Activated T-helper 2 cell treated with anti-CD3 and anti-CD28 coated beads, Interferon-gamma antibody, Interleukin-2, Interleukin-4, amounts not matched to agents 10 μg/mL and 5 μg/mL and 100 μg/mL, durations not matched to agents 14 hours and 24 hours and 36 hours (primary cell): ENCODE data around the gene SMAD1. TPM values are rescaled to one million over a fixed set of nuclear protein-coding genes. Genes with fewer than 3 reads are reported as not detected.

ENCODE experiments used
- DNase-seq: peaks from one replicate; pipeline ENCODE4 v3.0.0; 2021; ENCODE audit warnings: low spot score
- H3K27ac Mint-ChIP-seq: one replicate; pipeline ENCODE4 v1.8.0; 2021; ENCODE audit warnings: mixed read lengths
- H3K27me3 Mint-ChIP-seq: one replicate; pipeline ENCODE4 v1.8.0; 2021; ENCODE audit warnings: low read depth, mixed read lengths
- H3K36me3 Mint-ChIP-seq: one replicate; pipeline ENCODE4 v1.8.0; 2021; ENCODE audit warnings: low read depth, mixed read lengths
- H3K4me1 Mint-ChIP-seq: one replicate; pipeline ENCODE4 v1.8.0; 2021; ENCODE audit warnings: low read depth, mixed read lengths
- H3K4me3 Mint-ChIP-seq: one replicate; pipeline ENCODE4 v1.8.0; 2021; ENCODE audit warnings: low read depth, mild to moderate bottlenecking, moderate library complexity, mixed read lengths
- H3K9me3 Mint-ChIP-seq: one replicate; pipeline ENCODE4 v1.8.0; 2021; ENCODE audit warnings: mixed read lengths
- intact Hi-C: fragments of 100-400 bp; cut with micrococcal nuclease; formaldehyde crosslinking; loops from one replicate; pipeline ENCODE4 v1.15.1; 2023
- total RNA-seq: library from RNA; stranded (reverse); gene quantifications from 2 replicates; pipeline ENCODE4 v1.2.3, GENCODE V29; 2022

SMAD1 gene
- total RNA-seq, 1 donor from 2014 or later = 5.8 TPM

GRCh38 chr4:145535202-145535601 is 53.5 kb downstream of the SMAD1 start:
- intact Hi-C loops = no loop called here
- Mint-ChIP-seq H3K27ac (no peak overlapping the region), H3K36me3 (no peaks in the 10 kb centered on the region), H3K4me3 (no peak overlapping the region), H3K27me3 (peaks cover 29% of the 10 kb centered on the region), H3K4me1 (peaks cover 4% of the 10 kb centered on the region), H3K9me3 (no peaks in the 10 kb centered on the region)
- no peak for DNase-seq

GRCh38 chr4:145536044-145536443 is 54.4 kb downstream of the SMAD1 start:
- no peaks in the 10 kb centered on the region for H3K9me3 Mint-ChIP-seq
- intact Hi-C loops = no loop called here
- H3K36me3 Mint-ChIP-seq = no peaks in the 10 kb centered on the region
- DNase-seq = no peak
- H3K4me1 Mint-ChIP-seq = no peaks in the 10 kb centered on the region
- H3K27ac Mint-ChIP-seq = no peak overlapping the region
- H3K4me3 Mint-ChIP-seq = no peak overlapping the region
- peaks cover 29% of the 10 kb centered on the region for H3K27me3 Mint-ChIP-seq

- peaks cover 29% of the 10 kb centered on the region for H3K27me3 Mint-ChIP-seq
- no peak overlapping the region for H3K27ac Mint-ChIP-seq
- H3K36me3 Mint-ChIP-seq = no peaks in the 10 kb centered on the region
- H3K9me3 Mint-ChIP-seq = no peaks in the 10 kb centered on the region
- H3K4me3 Mint-ChIP-seq = no peak overlapping the region
- no peaks in the 10 kb centered on the region for H3K4me1 Mint-ChIP-seq
- no peak for DNase-seq
- intact Hi-C loops = no loop called here
Observed at GRCh38 chr4:145538596-145538995, 56.9 kb downstream of the SMAD1 start.

- intact Hi-C loops = no loop called here
- Mint-ChIP-seq H3K27me3 (peaks cover 29% of the 10 kb centered on the region), H3K4me3 (no peak overlapping the region), H3K36me3 (no peaks in the 10 kb centered on the region), H3K9me3 (no peaks in the 10 kb centered on the region), H3K4me1 (no peaks in the 10 kb centered on the region), H3K27ac (no peak overlapping the region)
- DNase-seq = no peak
Observed at GRCh38 chr4:145539671-145540070, 58.0 kb downstream of the SMAD1 start.

- intact Hi-C loops = no loop called here
- H3K36me3 Mint-ChIP-seq = no peaks in the 10 kb centered on the region
- no peak overlapping the region for H3K4me3 Mint-ChIP-seq
- no peak overlapping the region for H3K27ac Mint-ChIP-seq
- no peaks in the 10 kb centered on the region for H3K4me1 Mint-ChIP-seq
- no peaks in the 10 kb centered on the region for H3K9me3 Mint-ChIP-seq
- H3K27me3 Mint-ChIP-seq = peaks cover 28% of the 10 kb centered on the region
- no peak for DNase-seq
Observed at GRCh38 chr4:145540235-145540634, 58.6 kb downstream of the SMAD1 start.

GRCh38 chr4:145541346-145541745 is 59.7 kb downstream of the SMAD1 start:
- H3K27ac Mint-ChIP-seq = no peak overlapping the region
- H3K36me3 Mint-ChIP-seq = no peaks in the 10 kb centered on the region
- no peaks in the 10 kb centered on the region for H3K9me3 Mint-ChIP-seq
- no peak for DNase-seq
- intact Hi-C loops = no loop called here
- H3K27me3 Mint-ChIP-seq = peaks cover 20% of the 10 kb centered on the region
- H3K4me3 Mint-ChIP-seq = no peak overlapping the region
- H3K4me1 Mint-ChIP-seq = peaks cover 1% of the 10 kb centered on the region

- H3K27ac Mint-ChIP-seq = no peak overlapping the region
- intact Hi-C loops = no loop called here
- no peaks in the 10 kb centered on the region for H3K27me3 Mint-ChIP-seq
- peaks cover 1% of the 10 kb centered on the region for H3K4me1 Mint-ChIP-seq
- H3K4me3 Mint-ChIP-seq = no peak overlapping the region
- DNase-seq = no peak
- no peaks in the 10 kb centered on the region for H3K36me3 Mint-ChIP-seq
- H3K9me3 Mint-ChIP-seq = no peaks in the 10 kb centered on the region
Observed at GRCh38 chr4:145545031-145545430, 63.4 kb downstream of the SMAD1 start.

- H3K4me3 Mint-ChIP-seq = no peak overlapping the region
- H3K9me3 Mint-ChIP-seq = no peaks in the 10 kb centered on the region
- intact Hi-C loops = no loop called here
- no peaks in the 10 kb centered on the region for H3K36me3 Mint-ChIP-seq
- peaks cover 1% of the 10 kb centered on the region for H3K4me1 Mint-ChIP-seq
- H3K27me3 Mint-ChIP-seq = no peaks in the 10 kb centered on the region
- no peak overlapping the region for H3K27ac Mint-ChIP-seq
- DNase-seq = no peak
Observed at GRCh38 chr4:145545538-145546174, 64.0 kb downstream of the SMAD1 start.

GRCh38 chr4:145546175-145546915 is 64.7 kb downstream of the SMAD1 start:
- intact Hi-C loops = no loop called here
- Mint-ChIP-seq H3K4me3 (no peak overlapping the region), H3K27ac (no peak overlapping the region), H3K27me3 (no peaks in the 10 kb centered on the region), H3K4me1 (peaks cover 1% of the 10 kb centered on the region), H3K36me3 (no peaks in the 10 kb centered on the region), H3K9me3 (no peaks in the 10 kb centered on the region)
- no peak for DNase-seq

- Mint-ChIP-seq H3K36me3 (peaks cover 4% of the 10 kb centered on the region), H3K9me3 (no peaks in the 10 kb centered on the region), H3K27ac (no peak overlapping the region), H3K27me3 (no peaks in the 10 kb centered on the region), H3K4me1 (peaks cover 6% of the 10 kb centered on the region), H3K4me3 (no peak overlapping the region)
- intact Hi-C loops = no loop called here
- DNase-seq = no peak
Observed at GRCh38 chr4:145551660-145552059, 70.0 kb downstream of the SMAD1 start.

GRCh38 chr4:145552181-145552822 is 70.6 kb downstream of the SMAD1 start:
- DNase-seq = no peak
- Mint-ChIP-seq H3K9me3 (no peaks in the 10 kb centered on the region), H3K27me3 (no peaks in the 10 kb centered on the region), H3K36me3 (peaks cover 4% of the 10 kb centered on the region), H3K4me3 (no peak overlapping the region), H3K4me1 (peaks cover 6% of the 10 kb centered on the region), H3K27ac (no peak overlapping the region)
- intact Hi-C loops = no loop called here

- DNase-seq = no peak
- Mint-ChIP-seq H3K9me3 (no peaks in the 10 kb centered on the region), H3K4me3 (no peak overlapping the region), H3K27me3 (no peaks in the 10 kb centered on the region), H3K4me1 (peaks cover 6% of the 10 kb centered on the region), H3K27ac (no peak overlapping the region), H3K36me3 (peaks cover 4% of the 10 kb centered on the region)
- intact Hi-C loops = no loop called here
Observed at GRCh38 chr4:145553375-145553774, 71.7 kb downstream of the SMAD1 start.

GRCh38 chr4:145554691-145555090 is 73.0 kb downstream of the SMAD1 start:
- peaks cover 6% of the 10 kb centered on the region for H3K4me1 Mint-ChIP-seq
- no peak for DNase-seq
- no peak overlapping the region for H3K27ac Mint-ChIP-seq
- no peak overlapping the region for H3K4me3 Mint-ChIP-seq
- H3K27me3 Mint-ChIP-seq = no peaks in the 10 kb centered on the region
- no peaks in the 10 kb centered on the region for H3K9me3 Mint-ChIP-seq
- H3K36me3 Mint-ChIP-seq = peaks cover 4% of the 10 kb centered on the region
- intact Hi-C loops = loop anchor here (5.0 kb wide), 2 partner anchors 53 to 337 kb away; no protein-coding TSS in a partner anchor
